GM21515 (cell line): ENCODE data around the gene RSRC1.

ENCODE experiments used
- ATAC-seq: cut with Tn5 transposase; IDR thresholded peaks from one replicate; pipeline ENCODE4 v1.9.1; 2021; ENCODE audit not compliant: unreplicated experiment

The RSRC1 gene

DNA sequence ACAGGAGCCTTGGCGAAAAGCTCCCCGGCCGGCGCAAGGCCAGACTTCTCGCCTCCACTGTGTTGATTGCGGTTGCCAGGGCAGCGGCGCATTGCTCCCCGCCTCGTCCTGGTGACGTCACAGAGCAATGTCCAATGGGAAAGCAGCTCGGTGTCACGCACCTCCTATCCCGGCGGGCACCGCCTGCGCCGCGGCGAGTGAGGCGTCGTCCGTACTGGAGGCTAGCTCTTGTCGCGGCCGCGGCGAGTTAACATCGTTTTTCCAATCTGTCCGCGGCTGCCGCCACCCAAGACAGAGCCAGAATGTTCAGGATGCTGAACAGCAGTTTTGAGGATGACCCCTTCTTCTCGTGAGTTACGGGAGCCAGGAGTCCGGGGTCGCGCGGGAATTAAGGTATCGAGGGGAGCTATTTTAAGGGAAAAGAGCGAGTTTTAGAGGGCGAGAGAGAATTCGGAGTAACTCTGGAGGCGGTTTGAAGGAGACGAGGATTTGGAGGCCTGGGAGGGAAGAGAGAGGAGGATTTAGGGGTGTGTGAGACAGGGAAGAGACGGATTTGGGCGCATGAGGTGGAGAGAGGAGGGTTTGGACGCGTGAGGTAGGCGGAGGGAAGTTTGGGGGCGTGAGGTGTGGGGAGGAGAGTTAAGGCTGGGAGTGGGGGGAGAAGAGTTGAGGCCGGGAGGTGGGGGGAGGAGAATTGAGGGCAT, 461.3 kb downstream of the RSRC1 start, which contains the start of gene MLF1:
MLF1 (plus strand) TSS at position 196 of the 704 bp plus-strand sequence; CDS start at position 303, 107 bp downstream.
- ATAC-seq = peak; percentile 100

DNA sequence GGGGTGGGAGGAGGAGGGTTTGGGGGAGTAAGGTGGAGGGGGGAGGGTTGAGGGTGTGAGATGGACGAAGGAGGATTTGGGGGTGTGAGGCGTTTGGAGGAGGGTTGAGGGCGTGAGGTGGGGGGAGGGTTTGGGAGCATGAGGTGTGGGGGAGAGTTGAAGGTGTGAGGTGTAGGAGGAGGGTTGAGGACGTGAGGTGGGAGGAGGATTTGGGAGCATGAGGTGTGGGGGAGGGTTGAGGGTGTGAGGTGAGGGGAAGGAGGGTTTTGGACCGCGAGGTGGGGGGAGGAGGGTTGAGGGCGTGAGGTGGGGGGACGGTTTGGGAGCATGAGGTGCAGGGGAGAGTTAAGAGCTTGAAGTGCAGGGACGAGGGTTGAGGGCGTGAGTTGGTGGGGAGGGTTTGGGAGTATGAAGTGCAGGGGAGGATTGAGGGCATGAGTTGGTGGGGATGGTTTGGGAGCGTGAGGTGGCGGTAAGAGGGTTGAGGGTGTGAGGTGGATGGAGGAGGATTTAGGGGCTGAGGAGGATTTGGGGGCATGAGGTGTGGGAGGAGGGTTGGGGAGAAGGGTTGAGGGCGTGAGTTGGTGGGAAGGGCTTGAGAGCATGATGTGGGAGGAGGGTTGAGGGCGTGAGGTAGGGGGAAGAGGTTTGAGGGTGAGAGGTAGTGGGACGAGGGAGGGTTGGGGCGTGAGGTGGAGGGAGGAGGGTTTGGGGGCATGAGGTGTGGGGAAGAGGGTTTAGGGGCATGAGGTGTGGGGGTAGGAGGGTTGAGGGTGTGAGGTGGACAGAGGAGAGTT, 462.3 kb downstream of the RSRC1 start:
- ATAC-seq = no peak

- ATAC-seq = no peak
These were observed 462.8 kb downstream of the RSRC1 start for GRCh38 chr3:158572766-158573060.

DNA sequence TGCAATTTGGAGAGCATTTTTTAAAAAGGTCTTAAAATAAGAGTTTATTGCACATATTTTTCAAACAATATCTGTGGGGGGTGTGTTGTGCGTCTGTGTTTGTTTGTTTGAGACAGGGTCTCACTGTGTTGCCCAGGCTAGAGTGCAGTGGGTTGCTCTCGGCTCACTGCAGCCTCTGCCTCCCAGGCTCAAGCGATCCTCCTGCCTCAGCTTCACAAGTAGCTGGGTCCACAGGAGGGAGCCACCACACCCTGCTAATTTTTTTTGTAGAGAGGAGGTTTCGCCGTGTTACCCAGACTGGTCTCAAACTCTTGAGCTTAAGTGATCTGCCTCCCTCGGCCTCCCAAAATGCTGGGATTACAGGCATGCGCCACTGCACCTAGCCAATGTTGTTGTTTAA, 463.8 kb downstream of the RSRC1 start:
- no peak for ATAC-seq

DNA sequence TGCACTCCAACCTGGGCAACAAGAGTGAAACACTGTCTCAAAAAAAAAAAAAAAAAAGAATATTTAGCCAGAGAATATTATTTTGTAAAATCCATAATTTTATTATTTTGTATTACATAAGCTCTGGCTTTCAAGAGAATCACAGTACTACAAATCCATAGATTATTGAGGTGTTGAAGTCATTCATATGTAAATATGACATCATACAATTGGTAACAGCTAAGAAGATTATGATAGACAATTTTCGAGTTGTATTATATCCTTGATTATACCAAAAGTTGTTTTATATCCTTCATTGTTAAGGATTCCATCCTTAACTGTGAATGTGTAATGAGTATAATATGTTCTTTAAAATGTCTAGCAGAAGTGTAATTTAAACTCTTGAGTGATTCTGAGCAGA, 464.8 kb downstream of the RSRC1 start:
- no peak for ATAC-seq

- no peak for ATAC-seq
These were observed 480.3 kb downstream of the RSRC1 start for GRCh38 chr3:158590223-158590622.
